Measurements from ENCODE around the gene ZDHHC24.

GRCh38 chr11:66493130-66493529 lies 52.7 kb downstream of the ZDHHC24 start:
- no peak for TF ChIP-seq CTCF (IDR thresholded peaks at IDR 0.05; ENCODE audit: low read depth, low read length)
- no peak for TF ChIP-seq POLR2A (IDR thresholded peaks at IDR 0.05; ENCODE audit: extremely low read depth, insufficient read length)

All from NB4 (cell line).